GM13977 (cell line): ENCODE data around the gene NKD1.

Source experiments
- DNase-seq: peaks from one replicate; pipeline ENCODE4 v3.0.0; 2012; ENCODE audit warnings: low spot score
- CTCF ChIP-seq: IDR thresholded peaks from 2 replicates; pipeline ENCODE4 v1.5.1; 2012; ENCODE audit warnings: mild to moderate bottlenecking, control low read depth; ENCODE audit not compliant: insufficient read depth; ENCODE audit errors: extremely low read depth, missing control alignments
- in situ Hi-C: fragments of 300-500 bp; cut with MboI; formaldehyde crosslinking; loops from one replicate; pipeline ENCODE4 v1.12.0; 2022; ENCODE audit warnings: low sequenced_read_pairs, low pct_unique_long_range_greater_than_20kb, mixed read lengths, inconsistent platforms; ENCODE audit not compliant: unreplicated experiment

The NKD1 gene

GRCh38 chr16:50697881-50698767 is 149.9 kb downstream of the NKD1 start:
- in situ Hi-C loops = no loop called here
- DNase-seq = peak; percentile 69
- no peak for TF ChIP-seq CTCF
